Measurements from ENCODE around the gene KDM8.
"Not testable (repeated sequence)": the region's sequence is repeated elsewhere in the genome, so short reads cannot be mapped to it uniquely, and the experiment has no call there.

KDM8 gene

GRCh38 chr16:27254262-27254811, 51.0 kb downstream of the KDM8 start:
- no peak overlapping the region for H3K4me3 ChIP-seq (ENCODE audit: low read depth, low read length)
- TF ChIP-seq, protein P1, sequence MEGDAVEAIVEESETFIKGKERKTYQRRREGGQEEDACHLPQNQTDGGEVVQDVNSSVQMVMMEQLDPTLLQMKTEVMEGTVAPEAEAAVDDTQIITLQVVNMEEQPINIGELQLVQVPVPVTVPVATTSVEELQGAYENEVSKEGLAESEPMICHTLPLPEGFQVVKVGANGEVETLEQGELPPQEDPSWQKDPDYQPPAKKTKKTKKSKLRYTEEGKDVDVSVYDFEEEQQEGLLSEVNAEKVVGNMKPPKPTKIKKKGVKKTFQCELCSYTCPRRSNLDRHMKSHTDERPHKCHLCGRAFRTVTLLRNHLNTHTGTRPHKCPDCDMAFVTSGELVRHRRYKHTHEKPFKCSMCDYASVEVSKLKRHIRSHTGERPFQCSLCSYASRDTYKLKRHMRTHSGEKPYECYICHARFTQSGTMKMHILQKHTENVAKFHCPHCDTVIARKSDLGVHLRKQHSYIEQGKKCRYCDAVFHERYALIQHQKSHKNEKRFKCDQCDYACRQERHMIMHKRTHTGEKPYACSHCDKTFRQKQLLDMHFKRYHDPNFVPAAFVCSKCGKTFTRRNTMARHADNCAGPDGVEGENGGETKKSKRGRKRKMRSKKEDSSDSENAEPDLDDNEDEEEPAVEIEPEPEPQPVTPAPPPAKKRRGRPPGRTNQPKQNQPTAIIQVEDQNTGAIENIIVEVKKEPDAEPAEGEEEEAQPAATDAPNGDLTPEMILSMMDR (IDR thresholded peaks at IDR 0.05; ENCODE audit: low read depth, low read length): no peak

- TF ChIP-seq, protein P1 (IDR thresholded peaks at IDR 0.05; ENCODE audit: low read depth, low read length): no peak
- no peak overlapping the region for H3K4me3 ChIP-seq (ENCODE audit: low read depth, low read length)
Observed at GRCh38 chr16:27256861-27257260, 53.5 kb downstream of the KDM8 start.

DNA sequence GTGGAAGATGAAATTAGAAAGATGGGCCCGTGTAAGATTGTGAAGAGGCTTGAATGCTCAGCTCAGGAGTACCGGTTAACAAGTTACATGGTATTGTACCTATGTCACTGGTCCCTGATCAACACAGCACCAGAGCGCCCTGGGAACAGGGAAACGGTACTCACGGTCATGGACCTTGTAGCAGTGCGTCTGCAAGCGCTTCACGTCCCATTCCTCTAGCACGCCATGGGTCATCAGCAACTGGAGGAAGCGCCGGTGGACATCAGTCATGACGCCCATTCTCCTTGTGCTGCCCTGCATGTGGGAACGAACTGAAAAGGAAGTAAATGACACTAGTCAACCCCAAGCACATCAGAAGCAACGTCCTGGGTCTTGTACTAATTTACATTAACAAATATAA, 53.9 kb downstream of the KDM8 start:
- TF ChIP-seq, protein P1 (IDR thresholded peaks at IDR 0.05; ENCODE audit: low read depth, low read length): no peak
- H3K4me3 ChIP-seq (ENCODE audit: low read depth, low read length): no peak overlapping the region

DNA sequence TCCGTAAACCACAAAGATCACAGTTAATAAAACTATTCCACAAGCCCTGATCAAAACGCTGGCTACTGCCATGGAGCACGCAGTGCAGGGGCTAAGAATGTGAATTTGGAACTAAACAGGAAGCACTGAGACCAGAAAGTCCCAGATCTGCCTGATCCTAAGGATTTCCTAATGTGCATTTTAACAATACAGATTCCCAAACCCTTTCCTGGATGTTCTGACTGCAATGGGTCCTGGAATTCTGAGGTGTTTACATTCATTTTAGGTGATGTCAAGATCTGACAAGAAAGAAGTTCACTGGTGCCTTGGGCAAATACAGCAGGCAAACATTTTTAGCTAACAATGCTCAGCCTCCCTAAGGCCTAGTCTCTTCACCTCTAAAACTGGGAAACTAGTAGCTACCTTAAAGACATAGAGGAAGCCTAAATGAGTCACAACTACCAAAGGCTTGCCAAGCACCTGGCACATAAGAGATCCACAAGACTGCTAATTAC, 55.0 kb downstream of the KDM8 start:
- no peak overlapping the region for H3K4me3 ChIP-seq (ENCODE audit: low read depth, low read length)
- TF ChIP-seq, protein P1 (IDR thresholded peaks at IDR 0.05; ENCODE audit: low read depth, low read length): no peak

- TF ChIP-seq, protein P1 (IDR thresholded peaks at IDR 0.05; ENCODE audit: low read depth, low read length): no peak
- H3K4me3 ChIP-seq (ENCODE audit: low read depth, low read length): no peak overlapping the region
Observed at GRCh38 chr16:27259710-27260109, 56.4 kb downstream of the KDM8 start.

DNA sequence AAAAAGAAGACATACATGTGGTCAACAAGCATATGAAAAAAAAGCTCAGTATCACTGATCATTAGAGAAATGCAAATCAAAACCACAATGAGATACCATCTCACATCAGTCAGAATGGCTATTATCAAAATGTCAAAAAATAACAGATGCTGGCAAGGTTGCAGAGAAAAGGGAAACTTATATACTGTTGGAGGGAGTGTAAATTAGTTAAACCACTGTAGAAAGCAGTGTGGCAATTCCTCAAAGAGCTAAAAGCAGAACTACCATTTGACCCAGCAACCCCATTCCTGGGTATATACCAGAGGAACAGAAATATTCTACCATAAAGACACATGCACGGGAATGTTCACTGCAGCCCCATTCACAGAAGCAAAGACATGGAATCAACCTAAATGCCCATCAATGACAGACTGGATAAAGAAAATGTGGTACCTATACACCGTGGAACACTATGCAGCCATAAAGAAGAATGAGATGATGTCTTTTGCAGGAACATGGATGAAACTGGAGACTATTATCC, 59.6 kb downstream of the KDM8 start:
- not testable (repeated sequence) for H3K4me3 ChIP-seq (ENCODE audit: low read depth, low read length)

DNA sequence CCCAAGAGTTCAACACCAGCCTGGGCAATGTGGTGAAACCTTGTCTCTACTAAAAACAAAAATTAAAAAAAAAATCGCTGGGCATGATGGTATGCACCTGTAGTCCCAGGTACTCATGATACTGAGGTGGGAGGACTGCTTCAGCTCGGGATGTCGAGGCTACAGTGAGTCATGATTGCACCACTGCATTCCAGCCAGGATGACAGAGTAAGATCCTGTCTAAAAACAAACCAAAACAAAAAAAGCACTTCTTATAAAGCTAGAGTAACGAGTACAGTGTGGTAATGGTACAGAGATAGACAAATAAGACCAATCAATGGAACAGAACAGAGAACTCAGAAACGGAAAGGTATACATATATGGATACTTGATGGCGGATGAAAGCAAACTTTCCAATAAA, 60.8 kb downstream of the KDM8 start:
- TF ChIP-seq, protein P1 (IDR thresholded peaks at IDR 0.05; ENCODE audit: low read depth, low read length): no peak
- H3K4me3 ChIP-seq (ENCODE audit: low read depth, low read length): no peak overlapping the region

DNA sequence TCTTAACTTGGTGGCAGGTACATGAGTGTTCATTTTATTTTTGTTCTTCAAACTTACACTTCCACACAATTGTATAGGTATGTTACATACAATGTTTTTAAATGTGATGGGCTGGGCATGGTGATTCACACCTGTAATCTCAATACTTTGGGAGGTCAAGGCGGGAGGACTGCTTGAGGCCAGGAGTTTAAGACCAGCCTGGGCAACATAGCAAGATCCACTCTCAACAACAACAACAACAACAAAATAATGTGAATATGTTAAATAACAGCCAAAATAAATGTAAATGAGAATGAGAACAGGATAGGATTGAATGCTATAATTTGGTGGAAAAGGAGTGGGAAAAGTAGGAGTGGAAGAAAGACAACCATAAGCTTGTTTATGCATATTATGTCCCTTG, 62.7 kb downstream of the KDM8 start:
- TF ChIP-seq, protein P1 (IDR thresholded peaks at IDR 0.05; ENCODE audit: low read depth, low read length): no peak
- no peak overlapping the region for H3K4me3 ChIP-seq (ENCODE audit: low read depth, low read length)

Measured in WI38 (cell line).